ENCODE measurements around the gene FETUB.

The FETUB gene

GRCh38 chr3:186600896-186601295, 39.3 kb upstream of the FETUB start:
- Mint-ChIP-seq H3K36me3 (ENCODE audit: low read depth) (no peaks in the 10 kb centered on the region), H3K4me1 (no peaks in the 10 kb centered on the region), H3K4me3 (no peak overlapping the region), H3K27me3 (ENCODE audit: low read depth) (peaks cover 10% of the 10 kb centered on the region), H3K9me3 (no peaks in the 10 kb centered on the region), H3K27ac (no peak overlapping the region)
- no peak for TF ChIP-seq CTCF (IDR thresholded peaks at IDR 0.05; ENCODE audit: unreplicated experiment in 3 of 3)

GRCh38 chr3:186603159-186603558, 37.0 kb upstream of the FETUB start:
- no peak overlapping the region for H3K27ac Mint-ChIP-seq
- H3K36me3 Mint-ChIP-seq (ENCODE audit: low read depth), result no peaks in the 10 kb centered on the region
- H3K9me3 Mint-ChIP-seq, result no peaks in the 10 kb centered on the region
- H3K4me1 Mint-ChIP-seq, result no peaks in the 10 kb centered on the region
- H3K27me3 Mint-ChIP-seq (ENCODE audit: low read depth), result peaks cover 10% of the 10 kb centered on the region
- no peak overlapping the region for H3K4me3 Mint-ChIP-seq
- TF ChIP-seq CTCF (IDR thresholded peaks at IDR 0.05; ENCODE audit: unreplicated experiment in 3 of 3), result no peak

DNA sequence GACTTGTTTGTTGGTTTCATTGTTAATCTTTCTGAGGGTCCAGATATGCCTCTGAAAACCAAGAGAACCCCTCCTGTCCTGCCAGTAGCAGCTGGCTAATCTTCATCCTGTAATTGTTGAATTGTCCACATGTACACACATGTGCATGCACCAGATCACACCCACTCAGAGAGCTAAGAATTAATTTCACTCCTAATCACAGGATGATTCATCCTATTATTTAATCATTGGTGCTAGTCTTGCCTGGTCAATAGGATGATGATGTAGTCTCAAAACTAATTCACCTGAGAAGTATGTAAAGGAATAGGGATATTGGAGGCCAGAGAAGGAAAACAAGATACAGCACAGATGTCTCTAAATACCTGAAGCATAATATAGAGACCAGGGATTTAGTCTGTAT, 35.1 kb upstream of the FETUB start:
- H3K27me3 Mint-ChIP-seq (ENCODE audit: low read depth), result peaks cover 10% of the 10 kb centered on the region
- H3K27ac Mint-ChIP-seq, result no peak overlapping the region
- no peak for TF ChIP-seq CTCF (IDR thresholded peaks at IDR 0.05; ENCODE audit: unreplicated experiment in 3 of 3)
- no peaks in the 10 kb centered on the region for H3K36me3 Mint-ChIP-seq (ENCODE audit: low read depth)
- H3K4me3 Mint-ChIP-seq, result no peak overlapping the region
- H3K9me3 Mint-ChIP-seq, result no peaks in the 10 kb centered on the region
- H3K4me1 Mint-ChIP-seq, result no peaks in the 10 kb centered on the region

GRCh38 chr3:186605561-186606545, 34.3 kb upstream of the FETUB start:
- H3K36me3 Mint-ChIP-seq (ENCODE audit: low read depth), result no peaks in the 10 kb centered on the region
- TF ChIP-seq CTCF (IDR thresholded peaks at IDR 0.05; ENCODE audit: unreplicated experiment in 3 of 3), result no peak
- no peaks in the 10 kb centered on the region for H3K4me1 Mint-ChIP-seq
- no peak overlapping the region for H3K4me3 Mint-ChIP-seq
- peaks cover 10% of the 10 kb centered on the region for H3K27me3 Mint-ChIP-seq (ENCODE audit: low read depth)
- no peak overlapping the region for H3K27ac Mint-ChIP-seq
- no peaks in the 10 kb centered on the region for H3K9me3 Mint-ChIP-seq

GRCh38 chr3:186608624-186609215, 31.5 kb upstream of the FETUB start:
- no peak for TF ChIP-seq CTCF (IDR thresholded peaks at IDR 0.05; ENCODE audit: unreplicated experiment in 3 of 3)
- Mint-ChIP-seq H3K4me1 (no peaks in the 10 kb centered on the region), H3K9me3 (no peaks in the 10 kb centered on the region), H3K4me3 (no peak overlapping the region), H3K27ac (no peak overlapping the region), H3K27me3 (ENCODE audit: low read depth) (peaks cover 18% of the 10 kb centered on the region), H3K36me3 (ENCODE audit: low read depth) (no peaks in the 10 kb centered on the region)

Measured in nephron (organoid).